Small intestine (tissue), 7 donors: ENCODE results near the gene NKX1-2. TPM values are rescaled to one million over a fixed set of nuclear protein-coding genes. Genes with fewer than 3 reads are reported as not detected.

ENCODE experiments used
- DNase-seq, 2 donors: peaks; one replicate each; pipeline versions ENCODE4 v3.0.0 to v3.0.0-alpha.2; 2013
- FAIRE-seq: peaks from 2 replicates; lab custom pipeline; 2012; peaks lifted over from hg19 to GRCh38; lab: Jason Lieb, UNC
- H3K27ac ChIP-seq, 3 donors: one replicate each; pipeline ENCODE4 v1.5.1; 2013; ENCODE audit warnings: low read length in 2 of 3, mild to moderate bottlenecking in 2 of 3, control low read depth in 1 of 3, inconsistent platforms in 1 of 3, low read depth in 1 of 3, moderate library complexity in 1 of 3
- H3K27me3 ChIP-seq, 3 donors: one replicate each; pipeline ENCODE4 v1.6.1; 2013; ENCODE audit warnings: low read length in 3 of 3, inconsistent platforms in 1 of 3; ENCODE audit not compliant: control insufficient read depth in 3 of 3, insufficient read depth in 3 of 3
- H3K36me3 ChIP-seq, 3 donors: one replicate each; pipeline ENCODE4 v1.6.1; 2013; ENCODE audit warnings: low read length in 3 of 3, inconsistent platforms in 1 of 3, low read depth in 1 of 3, mild to moderate bottlenecking in 1 of 3, moderate library complexity in 1 of 3; ENCODE audit not compliant: control insufficient read depth in 3 of 3, insufficient read depth in 2 of 3
- H3K4me1 ChIP-seq, 3 donors: one replicate each; pipeline ENCODE4 v1.6.1; 2013; ENCODE audit warnings: low read length in 2 of 3, inconsistent platforms in 1 of 3, low read depth in 1 of 3, mild to moderate bottlenecking in 1 of 3, moderate library complexity in 1 of 3; ENCODE audit not compliant: control insufficient read depth in 3 of 3, insufficient read depth in 2 of 3
- H3K4me3 ChIP-seq, 3 donors: one replicate each; pipeline ENCODE4 v1.5.1; 2013; ENCODE audit warnings: low read length in 3 of 3, control low read depth in 1 of 3, inconsistent platforms in 1 of 3, low read depth in 1 of 3, mild to moderate bottlenecking in 1 of 3, moderate library complexity in 1 of 3
- H3K9me3 ChIP-seq, 2 donors: one replicate each; pipeline ENCODE4 v1.6.1; 2013; ENCODE audit warnings: low read depth in 1 of 2, low read length in 1 of 2; ENCODE audit not compliant: control insufficient read depth in 2 of 2, insufficient read depth in 1 of 2
- WGBS, 3 donors: extraction: QIAGEN DNeasy Blood & Tissue Kit; methylation state at CpG; one replicate each; pipeline ENCODE4 v1.1.7; 2013; 5-methylcytosine and 5-hydroxymethylcytosine counted together
- polyA plus RNA-seq, 4 donors: library from polyadenylated mRNA; stranded (reverse) in 3 of 4; unstranded in 1 of 4; fragments of 200-250 nt in 3 of 4; fragments of 120-200 nt in 1 of 4; gene quantifications; one replicate each; pipeline versions ENCODE4 v1.2.1 to v1.2.3, GENCODE V29; 2013
- donor health status: healthy with polysubstance abuse.
- donor health status: control.
- donor health status: control.
- donor health status: Bipolar disorder and iron deficiency.
- donor health status: healthy.

Gene NKX1-2
- polyA plus RNA-seq, 4 donors = 0.06 to 13.1 TPM; not detected in 2

DNA sequence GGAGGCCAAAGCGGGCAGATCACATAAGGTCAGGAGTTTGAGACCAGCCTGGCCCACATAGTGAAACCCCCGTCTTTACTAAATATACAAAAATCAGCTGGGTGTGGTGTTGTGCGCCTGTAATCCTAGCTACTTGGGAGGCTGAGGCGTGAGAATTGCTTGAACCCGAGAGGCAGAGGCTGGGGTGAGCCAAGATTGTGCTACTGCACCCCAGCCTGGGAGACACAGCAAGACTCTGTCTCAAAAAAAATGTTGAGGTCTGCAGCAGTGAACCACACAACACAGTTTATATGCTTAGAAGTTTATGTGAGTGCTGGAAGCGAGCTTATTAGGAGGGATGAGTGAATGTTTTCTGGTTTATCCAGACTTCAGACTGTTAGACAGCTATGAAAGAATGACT, 22.2 kb upstream of the NKX1-2 start:
- H3K36me3 ChIP-seq = peaks cover 0 to 36% (median 0%) of the 10 kb centered on the region in 3 donors
- H3K27me3 ChIP-seq = no peaks in the 10 kb centered on the region
- WGBS, 3 donors = 82 to 93% (median 93%) methylated on average over 6 of the region's 6 CpGs
- FAIRE-seq (no peak), DNase-seq (no peak)
- peaks cover 0 to 44% (median 3%) of the 10 kb centered on the region in 3 donors for H3K4me1 ChIP-seq
- no peaks in the 10 kb centered on the region for H3K9me3 ChIP-seq
- no peak overlapping the region for H3K4me3 ChIP-seq
- no peak overlapping the region for H3K27ac ChIP-seq

DNA sequence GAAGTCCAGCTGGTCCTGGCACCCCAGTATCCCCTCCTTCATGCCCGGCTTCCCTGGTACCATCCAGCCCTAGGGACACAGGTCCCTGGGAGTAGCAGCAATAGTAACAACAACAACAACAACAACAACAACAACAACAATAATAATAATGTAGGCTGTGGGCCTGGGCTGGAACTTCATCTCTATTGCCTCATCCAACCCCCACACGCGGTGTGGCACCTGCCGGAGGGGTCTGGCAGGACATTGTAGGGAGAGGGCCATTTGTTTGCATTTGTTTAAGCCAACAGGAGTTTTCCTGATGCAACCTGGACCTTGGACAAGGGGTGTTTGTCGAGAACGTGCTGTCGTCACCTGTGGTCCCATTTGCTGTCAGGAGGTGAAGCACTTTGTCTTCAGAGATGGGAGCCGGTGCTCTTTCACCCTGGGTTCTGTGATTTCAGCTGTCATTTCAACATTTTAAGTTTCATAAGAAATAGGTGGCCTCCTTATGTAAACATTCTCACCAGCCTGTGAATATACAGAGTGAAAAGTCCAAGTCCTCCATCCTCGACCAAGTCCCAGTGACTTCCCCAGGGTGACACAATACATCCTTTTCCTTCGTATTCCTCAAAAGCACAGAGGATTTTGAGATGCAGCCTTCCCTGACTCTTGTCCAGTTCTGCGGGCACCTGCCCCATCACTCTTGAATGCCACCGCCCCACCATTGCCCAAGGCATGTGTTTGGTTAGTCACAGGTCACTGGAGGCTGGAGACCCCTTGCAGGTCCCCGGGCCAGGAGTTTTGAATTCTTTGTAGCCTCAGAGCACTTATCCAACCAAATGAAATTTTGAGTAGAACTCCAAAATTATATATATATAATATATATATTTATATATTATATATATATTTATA, 21.0 kb upstream of the NKX1-2 start:
- Histone ChIP-seq H3K9me3 (no peaks in the 10 kb centered on the region), H3K27ac (peak overlapping the region in 1 of 3 donors; percentile 98), H3K4me1 (peaks cover 0 to 38% (median 0%) of the 10 kb centered on the region in 3 donors), H3K4me3 (no peak overlapping the region), H3K36me3 (peaks cover 0 to 31% (median 0%) of the 10 kb centered on the region in 3 donors), H3K27me3 (no peaks in the 10 kb centered on the region)
- DNase-seq = peak; percentile 81 to 96
- WGBS, 3 donors = 37 to 70% (median 52%) methylated on average over 13 of the region's 13 CpGs
- no peak for FAIRE-seq

DNA sequence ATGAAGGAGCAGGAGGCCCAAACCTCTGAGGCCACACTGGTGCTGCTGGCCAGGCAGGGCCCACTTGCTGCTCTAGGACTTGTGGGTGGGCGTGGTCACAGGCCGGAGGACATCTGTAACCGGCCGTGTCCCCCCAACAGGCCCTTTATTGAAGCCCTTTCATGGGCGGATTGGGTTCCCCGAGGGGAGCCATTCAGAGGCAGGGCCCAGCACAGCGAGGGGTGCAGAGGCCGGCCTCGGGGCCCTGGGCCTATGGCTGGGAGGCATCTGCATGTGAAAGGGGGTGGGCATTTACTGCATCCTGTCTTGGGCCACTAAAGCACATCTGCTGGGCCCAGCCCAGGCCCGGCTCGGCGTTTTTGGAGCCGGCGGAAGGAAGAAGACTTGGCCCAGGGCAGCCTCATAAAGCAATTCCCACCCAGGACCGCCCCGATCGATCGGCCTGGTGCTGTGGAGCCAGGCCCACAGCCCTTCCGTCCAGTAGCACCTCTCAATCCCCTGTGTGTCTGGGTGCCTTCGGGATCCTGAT, 20.2 kb upstream of the NKX1-2 start:
- H3K36me3 ChIP-seq = peaks cover 0 to 29% (median 0%) of the 10 kb centered on the region in 3 donors
- H3K9me3 ChIP-seq = no peaks in the 10 kb centered on the region
- H3K27ac ChIP-seq = peak overlapping the region in 1 of 3 donors; percentile 98
- H3K27me3 ChIP-seq = no peaks in the 10 kb centered on the region
- WGBS, 3 donors = 86 to 90% (median 88%) methylated on average over 16 to 20 of the region's 20 CpGs
- H3K4me1 ChIP-seq = peaks cover 0 to 38% (median 3%) of the 10 kb centered on the region in 3 donors
- no peak overlapping the region for H3K4me3 ChIP-seq
- FAIRE-seq = no peak
- DNase-seq = no peak

DNA sequence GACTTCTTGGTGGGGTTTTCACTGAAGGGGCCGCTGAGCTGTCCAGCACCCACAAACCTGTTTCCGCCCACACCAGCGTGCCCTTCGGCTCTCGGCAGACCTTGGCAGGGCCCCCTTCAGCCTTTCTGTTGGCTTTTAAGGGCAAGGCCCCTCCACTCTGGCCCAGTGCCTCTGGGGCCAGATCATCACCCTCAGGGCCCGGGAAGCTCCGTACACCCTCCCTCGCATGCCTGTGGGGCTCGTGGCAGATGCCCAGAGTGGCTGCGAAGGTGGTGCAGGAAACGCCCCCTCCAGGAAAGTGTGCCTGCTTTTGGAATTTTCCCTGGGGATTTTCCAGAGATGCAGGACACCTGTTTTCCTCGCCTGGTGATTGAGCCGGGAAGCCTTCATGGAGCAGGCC, 18.8 kb upstream of the NKX1-2 start:
- DNase-seq (no peak), FAIRE-seq (no peak)
- H3K36me3 ChIP-seq = peaks cover 0 to 26% (median 0%) of the 10 kb centered on the region in 3 donors
- no peak overlapping the region for H3K4me3 ChIP-seq
- H3K27me3 ChIP-seq = no peaks in the 10 kb centered on the region
- 84 to 89% (median 85%) methylated on average over 12 to 13 of the region's 13 CpGs for WGBS, 3 donors
- no peak overlapping the region for H3K27ac ChIP-seq
- peaks cover 0 to 47% (median 3%) of the 10 kb centered on the region in 3 donors for H3K4me1 ChIP-seq
- no peaks in the 10 kb centered on the region for H3K9me3 ChIP-seq

DNA sequence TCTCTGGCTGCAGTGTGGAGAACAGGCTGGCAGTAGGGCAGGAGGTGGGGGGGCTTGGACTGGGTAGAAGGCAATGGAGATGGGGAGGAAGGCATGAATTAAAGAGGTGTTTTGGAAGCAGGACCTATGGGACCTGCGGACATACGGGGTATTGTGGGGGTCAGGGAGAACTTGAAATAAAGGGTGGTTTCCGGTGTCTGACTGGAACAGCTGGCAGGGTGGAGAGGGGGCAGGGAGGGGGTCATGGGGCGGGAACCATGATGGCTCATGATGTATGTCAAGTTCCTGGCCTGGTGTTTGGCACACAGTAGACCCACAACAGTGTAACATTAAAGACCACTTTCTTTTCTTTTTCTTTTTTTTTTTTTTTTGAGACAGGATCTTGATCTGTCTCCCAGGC, 17.3 kb upstream of the NKX1-2 start:
- Histone ChIP-seq H3K27me3 (no peaks in the 10 kb centered on the region), H3K4me1 (peaks cover 0 to 47% (median 3%) of the 10 kb centered on the region in 3 donors), H3K27ac (no peak overlapping the region), H3K36me3 (peaks cover 0 to 22% (median 0%) of the 10 kb centered on the region in 3 donors), H3K4me3 (no peak overlapping the region), H3K9me3 (no peaks in the 10 kb centered on the region)
- no peak for FAIRE-seq
- 87 to 95% (median 92%) methylated on average over 4 of the region's 4 CpGs for WGBS, 3 donors
- no peak for DNase-seq

DNA sequence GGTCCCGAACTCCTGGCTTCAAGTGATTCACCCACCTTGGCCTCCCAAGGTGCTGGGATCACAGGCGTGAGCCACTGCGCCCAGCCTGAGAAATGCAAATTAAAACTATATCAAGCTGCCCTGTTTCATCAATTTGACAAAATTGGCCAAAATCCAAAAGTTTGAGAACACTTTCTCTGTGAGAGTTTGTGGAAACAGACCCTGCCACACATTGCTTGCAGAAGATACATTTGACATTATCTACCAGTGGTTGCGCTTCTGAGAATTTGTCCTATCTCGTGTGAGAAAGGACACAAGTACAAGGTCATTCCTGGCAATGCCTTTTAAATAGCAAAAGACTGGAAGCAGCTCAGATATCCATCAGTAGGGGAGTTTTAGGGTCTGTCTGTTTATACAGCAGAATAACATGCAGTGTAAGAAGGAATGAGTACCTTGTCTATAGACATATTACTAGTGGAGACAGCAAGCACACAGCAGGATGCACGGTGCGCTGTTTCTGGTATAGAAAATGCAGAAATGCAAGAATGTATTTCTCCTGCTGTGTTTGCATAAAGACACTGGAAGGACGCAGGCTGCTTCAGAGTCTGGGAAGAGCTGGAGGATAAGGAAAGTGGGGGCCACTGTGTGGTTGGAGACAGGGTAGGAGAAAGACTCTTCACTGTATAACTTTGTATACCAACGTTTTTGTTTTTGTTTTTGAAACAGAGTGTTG, 16.1 kb upstream of the NKX1-2 start:
- Histone ChIP-seq H3K27me3 (no peaks in the 10 kb centered on the region), H3K27ac (peak overlapping the region in 1 of 3 donors; percentile 20), H3K4me1 (peaks cover 0 to 45% (median 3%) of the 10 kb centered on the region in 3 donors), H3K4me3 (no peak overlapping the region), H3K36me3 (peaks cover 0 to 22% (median 0%) of the 10 kb centered on the region in 3 donors), H3K9me3 (no peaks in the 10 kb centered on the region)
- DNase-seq (no peak), FAIRE-seq (no peak)
- WGBS, 3 donors = 75 to 79% (median 79%) methylated on average over 9 of the region's 9 CpGs

DNA sequence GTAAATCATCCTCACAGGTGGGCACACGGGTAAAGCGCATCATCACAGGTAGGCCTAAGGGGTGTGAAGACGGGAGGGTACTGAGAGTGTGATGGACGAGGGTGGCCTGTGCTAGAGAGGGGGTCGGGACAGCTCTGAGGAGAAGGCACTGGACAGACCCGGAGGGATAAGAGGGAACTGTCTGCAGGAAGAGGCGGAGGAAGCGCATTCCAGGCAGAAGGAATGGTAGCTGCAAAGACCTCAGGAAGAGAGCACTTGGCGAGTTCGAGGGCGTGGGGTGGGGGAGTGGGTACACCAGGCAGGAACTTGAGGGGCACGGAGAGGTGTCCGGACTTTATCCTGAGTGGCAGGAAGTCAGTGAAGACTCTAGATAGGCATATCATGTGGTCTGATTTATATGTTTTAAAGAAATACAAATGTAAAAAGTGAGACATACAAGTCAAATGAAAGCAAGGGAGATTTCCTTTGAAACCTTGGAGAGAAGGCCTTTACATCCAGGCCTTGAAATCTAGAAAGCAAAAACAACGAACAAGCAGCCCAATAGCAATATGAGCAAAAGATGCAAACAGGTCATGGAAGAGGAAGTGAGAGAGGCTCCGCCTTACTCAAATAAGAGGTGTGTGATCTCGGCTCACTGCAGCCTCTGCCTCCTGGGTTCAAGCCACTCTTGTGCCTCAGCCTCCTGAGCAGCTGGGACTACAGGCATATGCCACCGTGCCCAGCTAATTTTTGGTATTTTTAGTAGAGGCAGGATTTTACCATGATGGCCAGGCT, 15.4 kb upstream of the NKX1-2 start:
- Histone ChIP-seq H3K27ac (peak overlapping the region in 2 of 3 donors; percentile 5 to 20), H3K4me1 (peaks cover 0 to 38% (median 3%) of the 10 kb centered on the region in 3 donors), H3K4me3 (no peak overlapping the region), H3K27me3 (no peaks in the 10 kb centered on the region), H3K36me3 (peaks cover 0 to 19% (median 0%) of the 10 kb centered on the region in 3 donors), H3K9me3 (no peaks in the 10 kb centered on the region)
- FAIRE-seq = no peak
- DNase-seq = peak in 1 of 2 donors; percentile 38
- 54 to 60% (median 58%) methylated on average over 17 of the region's 17 CpGs for whole genome bisulfite sequencing, 3 donors
